NT2/D1 (cell line): ENCODE measurements around the gene EXOC8.

Experiments used
- DNase-seq: peaks from one replicate; pipeline ENCODE4 v3.0.0-alpha.2; 2011; ENCODE audit warnings: low read depth, low spot score
- H3K27me3 ChIP-seq: 2 replicates; pipeline ENCODE4 v1.6.0; 2011; ENCODE audit warnings: mild to moderate bottlenecking; ENCODE audit not compliant: insufficient read length, insufficient read depth
- H3K36me3 ChIP-seq: 2 replicates; pipeline ENCODE4 v1.6.1; 2011; ENCODE audit warnings: mild to moderate bottlenecking, low read length, mixed read lengths; ENCODE audit not compliant: insufficient read depth, insufficient read length
- H3K4me1 ChIP-seq: 2 replicates; pipeline ENCODE4 v1.5.1; 2011; ENCODE audit not compliant: insufficient read depth, insufficient read length
- H3K4me3 ChIP-seq: 2 replicates; pipeline ENCODE4 v1.5.1; 2011; ENCODE audit warnings: low read depth; ENCODE audit not compliant: insufficient read length
- H3K9ac ChIP-seq: 2 replicates; pipeline ENCODE4 v1.6.0; 2011; ENCODE audit warnings: low read depth; ENCODE audit not compliant: insufficient read length
- H3K9me3 ChIP-seq: 2 replicates; pipeline ENCODE4 v1.5.1; 2011; ENCODE audit warnings: mild to moderate bottlenecking, low read length; ENCODE audit not compliant: insufficient read depth
- SUZ12 ChIP-seq: IDR thresholded peaks from 2 replicates; pipeline ENCODE4 v1.6.1; 2011; ENCODE audit not compliant: insufficient read length, insufficient read depth; ENCODE audit errors: extremely low read depth
- YY1 ChIP-seq: IDR thresholded peaks from 2 replicates; pipeline ENCODE4 v1.6.1; 2011; ENCODE audit not compliant: insufficient read length, insufficient read depth
- ZNF274 ChIP-seq: IDR thresholded peaks from 2 replicates; pipeline ENCODE4 v1.6.1; 2011; ENCODE audit warnings: mild to moderate bottlenecking, low read depth, low read length

Gene EXOC8

GRCh38 chr1:231381729-231382128 is 44.1 kb upstream of the EXOC8 start:
- no peak for DNase-seq
- H3K27me3 ChIP-seq = no peaks in the 10 kb centered on the region
- no peaks in the 10 kb centered on the region for H3K9me3 ChIP-seq
- H3K4me3 ChIP-seq = no peak overlapping the region
- no peaks in the 10 kb centered on the region for H3K36me3 ChIP-seq
- no peak for TF ChIP-seq ZNF274
- TF ChIP-seq YY1 = no peak
- no peak for TF ChIP-seq SUZ12
- no peaks in the 10 kb centered on the region for H3K4me1 ChIP-seq
- H3K9ac ChIP-seq = no peak overlapping the region

GRCh38 chr1:231376875-231377549 is 39.4 kb upstream of the EXOC8 start:
- TF ChIP-seq YY1 (no peak), ZNF274 (no peak), SUZ12 (no peak)

GRCh38 chr1:231376101-231376500 is 38.4 kb upstream of the EXOC8 start:
- TF ChIP-seq YY1 = no peak
- no peak for TF ChIP-seq SUZ12
- no peak for TF ChIP-seq ZNF274
- Histone ChIP-seq H3K9ac (no peak overlapping the region), H3K4me3 (no peak overlapping the region), H3K36me3 (no peaks in the 10 kb centered on the region), H3K4me1 (no peaks in the 10 kb centered on the region), H3K27me3 (no peaks in the 10 kb centered on the region), H3K9me3 (no peaks in the 10 kb centered on the region)
- no peak for DNase-seq

More at GRCh38 chr1:231376875-231377549, 39.4 kb upstream of the EXOC8 start:
- Histone ChIP-seq H3K4me3 (no peak overlapping the region), H3K9me3 (no peaks in the 10 kb centered on the region), H3K27me3 (no peaks in the 10 kb centered on the region), H3K36me3 (no peaks in the 10 kb centered on the region), H3K9ac (no peak overlapping the region), H3K4me1 (no peaks in the 10 kb centered on the region)
- no peak for DNase-seq

DNA sequence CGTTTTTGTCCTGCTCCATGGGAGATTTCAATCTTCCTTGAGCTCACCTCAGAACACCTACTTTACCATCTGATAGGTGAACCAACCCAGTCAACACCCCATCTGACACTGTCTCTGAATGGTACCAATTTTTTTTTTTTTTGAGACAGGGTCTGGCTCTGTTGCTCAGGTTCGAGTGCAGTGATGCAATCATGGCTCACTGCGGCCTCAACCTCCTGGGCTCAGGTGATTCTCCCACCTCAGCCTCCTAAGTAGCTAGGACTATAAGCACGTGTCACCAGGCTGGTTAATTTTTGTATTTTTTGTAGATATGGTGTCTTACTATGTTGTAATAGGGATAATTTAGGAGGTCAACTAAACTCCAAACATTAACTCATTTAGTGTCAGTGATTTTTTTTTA is 36.7 kb upstream of the EXOC8 start:
- peaks cover 2% of the 10 kb centered on the region for H3K36me3 ChIP-seq
- no peaks in the 10 kb centered on the region for H3K4me1 ChIP-seq
- no peak for DNase-seq
- H3K4me3 ChIP-seq = no peak overlapping the region
- H3K9ac ChIP-seq = no peak overlapping the region
- TF ChIP-seq SUZ12 (no peak), YY1 (no peak), ZNF274 (no peak)
- H3K27me3 ChIP-seq = no peaks in the 10 kb centered on the region
- no peaks in the 10 kb centered on the region for H3K9me3 ChIP-seq

DNA sequence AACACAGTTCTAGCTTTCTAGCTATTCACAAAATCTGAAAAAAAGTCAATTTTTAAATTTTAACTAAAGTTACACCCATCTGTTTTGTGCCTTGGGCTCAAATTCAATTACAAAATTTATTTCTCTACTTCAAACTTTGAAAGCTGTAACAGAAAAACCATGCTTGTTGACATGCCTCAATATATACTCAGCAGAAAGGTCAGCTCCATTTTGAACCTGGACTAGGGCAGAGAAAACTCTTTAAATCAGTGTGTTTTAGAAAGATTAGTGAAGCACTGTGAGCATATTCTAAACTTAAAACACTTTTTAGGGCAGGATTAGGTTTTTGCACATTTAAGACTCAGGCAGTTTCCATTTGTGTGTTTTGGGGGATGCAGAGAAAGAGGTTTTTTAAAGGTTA is 34.8 kb upstream of the EXOC8 start:
- H3K4me1 ChIP-seq = no peaks in the 10 kb centered on the region
- no peaks in the 10 kb centered on the region for H3K9me3 ChIP-seq
- no peak for DNase-seq
- H3K27me3 ChIP-seq = no peaks in the 10 kb centered on the region
- H3K9ac ChIP-seq = no peak overlapping the region
- peaks cover 2% of the 10 kb centered on the region for H3K36me3 ChIP-seq
- TF ChIP-seq ZNF274 = no peak
- TF ChIP-seq YY1 = no peak
- no peak for TF ChIP-seq SUZ12
- H3K4me3 ChIP-seq = no peak overlapping the region

GRCh38 chr1:231369282-231369681 is 31.6 kb upstream of the EXOC8 start:
- Histone ChIP-seq H3K4me1 (no peaks in the 10 kb centered on the region), H3K9me3 (no peaks in the 10 kb centered on the region), H3K9ac (no peak overlapping the region), H3K4me3 (no peak overlapping the region), H3K36me3 (peaks cover 13% of the 10 kb centered on the region), H3K27me3 (no peaks in the 10 kb centered on the region)
- TF ChIP-seq YY1 (no peak), SUZ12 (no peak), ZNF274 (no peak)
- no peak for DNase-seq

DNA sequence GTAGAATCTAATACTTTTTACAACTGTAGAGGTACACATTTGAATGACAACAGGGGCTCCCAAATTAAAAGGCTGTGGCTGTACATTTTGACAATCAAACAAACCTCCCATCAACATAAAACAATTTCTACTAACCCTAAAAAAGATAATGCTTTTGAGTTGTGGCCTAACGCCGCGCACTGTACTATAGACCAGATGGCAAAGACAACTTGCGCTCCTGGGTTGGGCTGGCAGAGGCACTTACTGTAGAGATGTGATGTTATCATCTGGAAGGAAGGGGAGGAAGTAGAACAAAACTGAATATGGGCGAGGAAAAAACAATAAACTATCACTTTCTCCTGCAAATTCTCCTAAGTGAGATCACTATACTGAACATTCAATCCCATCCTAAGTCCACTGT is 26.5 kb upstream of the EXOC8 start:
- Histone ChIP-seq H3K27me3 (no peaks in the 10 kb centered on the region), H3K9ac (no peak overlapping the region), H3K4me3 (no peak overlapping the region), H3K9me3 (no peaks in the 10 kb centered on the region), H3K36me3 (peaks cover 14% of the 10 kb centered on the region), H3K4me1 (no peaks in the 10 kb centered on the region)
- no peak for TF ChIP-seq YY1
- DNase-seq = no peak
